LNCAP (cell line): ENCODE data around the gene ZNF26.
A peak's percentile ranks its signal among the peaks of the same experiment; 100 is the strongest.

Source experiments
- CTCF ChIP-seq: fragments of 450-650 bp; IDR thresholded peaks from 2 replicates; pipeline ENCODE4 v1.5.1; 2017; ENCODE audit warnings: mild to moderate bottlenecking

The ZNF26 gene

GRCh38 chr12:132966676-132967415, 19.3 kb upstream of the ZNF26 start:
- no peak for TF ChIP-seq CTCF

GRCh38 chr12:132967736-132968135, 18.4 kb upstream of the ZNF26 start:
- no peak for TF ChIP-seq CTCF

- TF ChIP-seq CTCF: no peak
Observed at GRCh38 chr12:132972374-132972773, 13.8 kb upstream of the ZNF26 start.

- peak; percentile 31; the same call in 1 of the 2 replicates for TF ChIP-seq CTCF
Observed at GRCh38 chr12:132976870-132977269, 9.3 kb upstream of the ZNF26 start.

GRCh38 chr12:132986885-132987225, 688 bp downstream of the ZNF26 start:
- no peak for TF ChIP-seq CTCF

GRCh38 chr12:132998741-132999140, 12.6 kb downstream of the ZNF26 start:
- no peak for TF ChIP-seq CTCF

GRCh38 chr12:133010657-133011297, 24.6 kb downstream of the ZNF26 start:
- TF ChIP-seq CTCF: no peak

- no peak for TF ChIP-seq CTCF
Observed at GRCh38 chr12:133023566-133023965, 37.4 kb downstream of the ZNF26 start.
